NCI-H1930 (cell line): ENCODE data around the gene SRPX.

Source experiments
- DNase-seq, 2 experiments: peaks; one replicate each; lab custom pipeline; 2025; lab: John Stamatoyannopoulos, UW

The SRPX gene

GRCh38 chrX:38211891-38212635 is 8.6 kb downstream of the SRPX start:
- no peak for DNase-seq

- DNase-seq = no peak
Measured at GRCh38 chrX:38206542-38206941, 14.1 kb downstream of the SRPX start.

GRCh38 chrX:38206036-38206435 is 14.6 kb downstream of the SRPX start:
- DNase-seq = no peak

GRCh38 chrX:38205039-38205438 is 15.6 kb downstream of the SRPX start:
- no peak for DNase-seq

- peak in 1 of 2 experiments; percentile 1 for DNase-seq
Measured at GRCh38 chrX:38192007-38192810, 28.5 kb downstream of the SRPX start.

- DNase-seq = no peak
Measured at GRCh38 chrX:38189431-38190250, 31.0 kb downstream of the SRPX start.

GRCh38 chrX:38183596-38183995 is 37.1 kb downstream of the SRPX start:
- DNase-seq = no peak

- DNase-seq = no peak
Measured at GRCh38 chrX:38181357-38181756, 39.3 kb downstream of the SRPX start.

- DNase-seq = no peak
Measured at GRCh38 chrX:38178396-38178795, 42.3 kb downstream of the SRPX start.

GRCh38 chrX:38175139-38175538 is 45.5 kb downstream of the SRPX start:
- peak; percentile 12 to 14 for DNase-seq

GRCh38 chrX:38172596-38172995 is 48.1 kb downstream of the SRPX start:
- DNase-seq = no peak

GRCh38 chrX:38170556-38170955 is 50.1 kb downstream of the SRPX start:
- no peak for DNase-seq

- peak in 1 of 2 experiments; percentile 6 for DNase-seq
Measured at GRCh38 chrX:38166478-38167083, 54.1 kb downstream of the SRPX start.

- no peak for DNase-seq
Measured at GRCh38 chrX:38165023-38165422, 55.6 kb downstream of the SRPX start.

- DNase-seq = no peak
Measured at GRCh38 chrX:38163193-38163592, 57.5 kb downstream of the SRPX start.

- DNase-seq = no peak
Measured at GRCh38 chrX:38156838-38157237, 63.8 kb downstream of the SRPX start.

- no peak for DNase-seq
Measured at GRCh38 chrX:38154818-38155217, 65.9 kb downstream of the SRPX start.

GRCh38 chrX:38154340-38154739 is 66.3 kb downstream of the SRPX start:
- DNase-seq = no peak

- no peak for DNase-seq
Measured at GRCh38 chrX:38151441-38151840, 69.2 kb downstream of the SRPX start.

- no peak for DNase-seq
Measured at GRCh38 chrX:38150993-38151392, 69.7 kb downstream of the SRPX start.

GRCh38 chrX:38149016-38149415 is 71.7 kb downstream of the SRPX start:
- no peak for DNase-seq

- DNase-seq = no peak
Measured at GRCh38 chrX:38142610-38143009, 78.1 kb downstream of the SRPX start.
